ENCODE measurements around the gene VAPA. TPM values are rescaled to one million over a fixed set of nuclear protein-coding genes. Genes with fewer than 3 reads are reported as not detected.

Gene VAPA
- total RNA-seq, 1 experiment from 2014 or later = 137 TPM

DNA sequence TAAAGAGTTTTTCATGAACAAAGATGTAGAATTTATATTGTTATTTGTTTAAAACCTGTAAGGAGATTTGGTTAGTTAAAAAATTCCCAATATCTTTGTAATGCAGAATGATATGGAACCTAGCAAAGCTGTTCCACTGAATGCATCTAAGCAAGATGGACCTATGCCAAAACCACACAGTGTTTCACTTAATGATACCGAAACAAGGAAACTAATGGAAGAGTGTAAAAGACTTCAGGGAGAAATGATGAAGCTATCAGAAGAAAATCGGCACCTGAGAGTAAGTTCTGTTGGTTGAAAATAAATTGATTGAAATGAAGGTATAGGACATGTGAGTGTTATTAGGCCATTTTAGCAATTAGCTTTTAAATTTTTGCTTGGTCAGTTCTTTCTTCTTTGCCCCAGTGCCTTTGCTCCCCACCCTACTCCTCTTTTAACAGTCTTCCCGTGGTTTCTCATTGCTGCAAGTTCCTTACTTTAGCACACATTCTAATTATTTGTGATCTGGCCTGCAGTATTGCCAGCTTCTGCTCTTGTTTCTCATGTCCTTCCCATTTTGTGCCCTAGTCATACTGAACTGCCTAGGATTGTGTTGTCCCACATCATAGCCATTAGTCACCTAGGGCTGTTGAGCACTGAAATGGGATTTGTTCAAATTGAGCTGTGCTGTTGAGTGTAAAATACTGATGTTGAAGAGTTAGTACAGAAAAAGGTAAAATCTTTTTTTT is 36.6 kb downstream of the VAPA start:
- H3K4me3 Mint-ChIP-seq = no peak overlapping the region
- H3K4me1 Mint-ChIP-seq = no peaks in the 10 kb centered on the region
- POLR2A ChIA-PET = no interaction called here
- H3K27ac Mint-ChIP-seq = peak overlapping the region; percentile 68
- TF ChIP-seq KAT7 (CRISPR knock-in tag; IDR thresholded peaks at IDR 0.05; ENCODE audit: borderline replicate concordance) = no peak
- TF ChIP-seq USF2 (CRISPR knock-in tag; IDR thresholded peaks at IDR 0.05) = no peak
- no peak for TF ChIP-seq JAZF1 (CRISPR knock-in tag; IDR thresholded peaks at IDR 0.05)
- no peak for TF ChIP-seq IRF1 (CRISPR knock-in tag; IDR thresholded peaks at IDR 0.05)
- no peak for TF ChIP-seq FOXP4 (CRISPR knock-in tag; IDR thresholded peaks at IDR 0.05)
- no peak for TF ChIP-seq ATF6 (CRISPR knock-in tag; IDR thresholded peaks at IDR 0.05)
- no peak for TF ChIP-seq MXD4 (CRISPR knock-in tag; IDR thresholded peaks at IDR 0.05; ENCODE audit: borderline replicate concordance)
- TF ChIP-seq GABPB1 (CRISPR knock-in tag; IDR thresholded peaks at IDR 0.05) = no peak
- TF ChIP-seq MYBL2 (CRISPR knock-in tag; IDR thresholded peaks at IDR 0.05) = no peak
- TF ChIP-seq, protein P1, sequence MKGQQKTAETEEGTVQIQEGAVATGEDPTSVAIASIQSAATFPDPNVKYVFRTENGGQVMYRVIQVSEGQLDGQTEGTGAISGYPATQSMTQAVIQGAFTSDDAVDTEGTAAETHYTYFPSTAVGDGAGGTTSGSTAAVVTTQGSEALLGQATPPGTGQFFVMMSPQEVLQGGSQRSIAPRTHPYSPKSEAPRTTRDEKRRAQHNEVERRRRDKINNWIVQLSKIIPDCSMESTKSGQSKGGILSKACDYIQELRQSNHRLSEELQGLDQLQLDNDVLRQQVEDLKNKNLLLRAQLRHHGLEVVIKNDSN (CRISPR knock-in tag; IDR thresholded peaks at IDR 0.05) = no peak
- TF ChIP-seq SMAD3 (CRISPR knock-in tag; IDR thresholded peaks at IDR 0.05; ENCODE audit: borderline replicate concordance) = no peak
- no peak for TF ChIP-seq ZNF138 (CRISPR knock-in tag; conservative IDR thresholded peaks at IDR 0.05)
- no peak for TF ChIP-seq CBFB (CRISPR knock-in tag; IDR thresholded peaks at IDR 0.05; ENCODE audit: low read depth)
- no peak for TF ChIP-seq HMGA2 (CRISPR knock-in tag; IDR thresholded peaks at IDR 0.05)
- TF ChIP-seq, protein P2, sequence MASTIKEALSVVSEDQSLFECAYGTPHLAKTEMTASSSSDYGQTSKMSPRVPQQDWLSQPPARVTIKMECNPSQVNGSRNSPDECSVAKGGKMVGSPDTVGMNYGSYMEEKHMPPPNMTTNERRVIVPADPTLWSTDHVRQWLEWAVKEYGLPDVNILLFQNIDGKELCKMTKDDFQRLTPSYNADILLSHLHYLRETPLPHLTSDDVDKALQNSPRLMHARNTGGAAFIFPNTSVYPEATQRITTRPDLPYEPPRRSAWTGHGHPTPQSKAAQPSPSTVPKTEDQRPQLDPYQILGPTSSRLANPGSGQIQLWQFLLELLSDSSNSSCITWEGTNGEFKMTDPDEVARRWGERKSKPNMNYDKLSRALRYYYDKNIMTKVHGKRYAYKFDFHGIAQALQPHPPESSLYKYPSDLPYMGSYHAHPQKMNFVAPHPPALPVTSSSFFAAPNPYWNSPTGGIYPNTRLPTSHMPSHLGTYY (CRISPR knock-in tag; IDR thresholded peaks at IDR 0.05) = no peak
- TF ChIP-seq, protein P3, sequence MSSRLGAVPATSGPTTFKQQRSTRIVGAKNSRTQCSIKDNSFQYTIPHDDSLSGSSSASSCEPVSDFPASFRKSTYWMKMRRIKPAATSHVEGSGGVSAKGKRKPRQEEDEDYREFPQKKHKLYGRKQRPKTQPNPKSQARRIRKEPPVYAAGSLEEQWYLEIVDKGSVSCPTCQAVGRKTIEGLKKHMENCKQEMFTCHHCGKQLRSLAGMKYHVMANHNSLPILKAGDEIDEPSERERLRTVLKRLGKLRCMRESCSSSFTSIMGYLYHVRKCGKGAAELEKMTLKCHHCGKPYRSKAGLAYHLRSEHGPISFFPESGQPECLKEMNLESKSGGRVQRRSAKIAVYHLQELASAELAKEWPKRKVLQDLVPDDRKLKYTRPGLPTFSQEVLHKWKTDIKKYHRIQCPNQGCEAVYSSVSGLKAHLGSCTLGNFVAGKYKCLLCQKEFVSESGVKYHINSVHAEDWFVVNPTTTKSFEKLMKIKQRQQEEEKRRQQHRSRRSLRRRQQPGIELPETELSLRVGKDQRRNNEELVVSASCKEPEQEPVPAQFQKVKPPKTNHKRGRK (CRISPR knock-in tag; IDR thresholded peaks at IDR 0.05; ENCODE audit: borderline replicate concordance) = no peak
- no peak for TF ChIP-seq AFF4 (CRISPR knock-in tag; IDR thresholded peaks at IDR 0.05; ENCODE audit: borderline replicate concordance)
- TF ChIP-seq NFE2L1 (CRISPR knock-in tag; IDR thresholded peaks at IDR 0.05) = no peak
- TF ChIP-seq ZNF317 (CRISPR knock-in tag; IDR thresholded peaks at IDR 0.05; ENCODE audit: borderline replicate concordance, low read depth) = no peak
- TF ChIP-seq NFYB (CRISPR knock-in tag; conservative IDR thresholded peaks at IDR 0.05; ENCODE audit: low read depth) = no peak
- H3K36me3 Mint-ChIP-seq = peaks cover 43% of the 10 kb centered on the region
- DNase-seq (ENCODE audit: low spot score) = no peak
- CTCF ChIA-PET = interaction anchor here (0.8 to 2.2 kb wide), 12 partner anchors 8 to 375 kb away, joined by 3 to 8 read pairs (median 4); partner anchors contain the start of gene VAPA
- no peaks in the 10 kb centered on the region for H3K27me3 Mint-ChIP-seq (ENCODE audit: low read depth)
- ATAC-seq = no peak
- no peaks in the 10 kb centered on the region for H3K9me3 Mint-ChIP-seq
